HG03095 (cell line): ENCODE data around the gene IKZF2.
A peak's percentile ranks its signal among the peaks of the same experiment; 100 is the strongest.
"Not testable (repeated sequence)": the region's sequence is repeated elsewhere in the genome, so short reads cannot be mapped to it uniquely, and the experiment has no call there.

Experiments
- ATAC-seq: cut with Tn5 transposase; IDR thresholded peaks from one replicate; pipeline ENCODE4 v1.9.1; 2021; ENCODE audit warnings: moderate library complexity; ENCODE audit not compliant: unreplicated experiment

The IKZF2 gene

DNA sequence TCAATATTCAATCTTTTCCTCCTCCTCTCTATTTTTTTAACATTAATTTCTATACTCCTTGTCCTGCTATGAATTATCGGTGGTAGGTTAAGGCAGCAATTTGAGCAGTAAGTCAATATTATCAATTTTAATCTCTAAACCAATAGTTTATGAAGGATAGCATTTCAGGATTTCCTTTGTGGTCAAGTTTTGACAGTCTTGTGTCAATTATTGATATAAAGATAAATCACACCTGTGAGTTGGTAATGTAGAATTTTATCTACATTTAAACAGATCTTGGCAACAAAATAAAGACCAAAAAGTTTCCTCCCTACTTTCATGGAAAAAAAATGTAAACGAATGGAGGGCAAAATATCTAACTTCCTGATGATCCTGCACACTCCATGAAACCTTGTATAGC, 87.3 kb downstream of the IKZF2 start:
- no peak for ATAC-seq

DNA sequence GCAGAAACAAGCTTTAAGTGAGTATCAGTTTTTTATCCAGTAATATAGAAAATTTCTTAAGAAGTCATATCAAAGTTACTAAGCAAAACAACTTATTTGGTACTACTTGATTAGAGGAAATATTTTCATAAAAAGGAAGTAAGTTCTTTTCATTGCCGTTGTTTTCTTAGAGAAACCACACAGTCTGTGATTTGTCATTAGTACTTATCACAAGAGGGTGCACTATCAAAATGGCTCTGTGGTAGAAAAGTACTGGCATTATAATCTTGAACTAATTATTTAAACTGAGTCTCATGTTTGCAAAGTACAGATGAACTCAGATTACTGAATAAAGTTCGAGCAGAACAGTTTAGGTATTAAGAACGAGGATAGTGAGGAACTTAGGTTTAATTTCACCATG, 93.4 kb downstream of the IKZF2 start:
- ATAC-seq, result no peak

DNA sequence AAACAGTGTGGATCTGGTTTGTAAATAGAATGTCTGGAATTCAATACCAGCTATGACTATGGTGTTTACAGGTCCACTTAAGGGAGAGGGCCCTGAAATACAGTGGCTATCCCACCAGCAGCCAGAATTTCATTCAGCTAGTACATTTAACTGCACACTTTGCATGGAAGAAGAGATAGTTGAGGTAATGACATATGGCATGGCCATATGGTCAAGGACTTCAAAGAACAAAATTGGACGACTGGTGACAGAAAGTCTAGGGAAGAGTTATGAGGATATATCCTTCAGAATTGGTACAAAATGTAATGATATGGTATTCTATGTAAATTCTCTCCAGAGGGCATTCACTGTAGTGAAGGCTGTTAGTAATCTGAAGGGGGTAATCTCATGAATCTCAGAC, 105.0 kb downstream of the IKZF2 start:
- ATAC-seq, result no peak

DNA sequence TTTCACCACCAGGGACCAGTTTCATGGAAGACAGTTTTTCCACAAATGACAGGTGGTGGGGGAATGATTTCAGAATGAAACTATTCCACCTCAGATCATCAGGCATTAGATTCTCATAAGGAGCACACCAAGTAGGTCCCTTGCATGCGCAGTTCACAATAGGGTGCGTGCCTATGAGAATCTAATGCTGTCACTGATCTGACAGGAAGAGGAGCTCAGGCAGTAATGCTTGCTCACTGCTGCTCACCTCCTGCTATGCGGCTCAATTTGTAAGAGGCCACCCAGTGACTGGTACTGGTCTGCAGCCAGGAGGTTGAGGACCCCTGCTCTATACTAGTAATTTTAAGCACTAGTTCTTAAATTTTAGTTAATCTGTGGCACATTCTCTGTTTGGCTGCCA, 107.8 kb downstream of the IKZF2 start:
- ATAC-seq, result no peak

DNA sequence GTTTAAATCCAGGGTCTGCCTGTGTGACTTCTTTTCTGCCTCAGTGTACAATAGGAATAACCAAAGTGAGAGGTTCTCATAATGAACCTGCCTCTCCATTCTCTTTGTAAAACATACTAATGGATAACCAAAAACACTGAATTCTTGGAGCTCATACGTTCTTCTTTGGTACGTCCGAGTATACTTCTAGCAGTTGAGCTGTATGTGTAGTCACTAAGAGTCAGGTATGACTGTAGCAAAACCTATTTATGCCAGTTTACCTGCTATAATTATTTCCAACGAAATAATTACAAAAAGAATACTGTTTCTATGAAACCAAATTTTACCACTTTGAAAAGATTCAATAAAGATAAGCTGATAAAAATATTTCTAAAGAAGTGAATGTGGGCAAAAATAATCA, 109.2 kb downstream of the IKZF2 start:
- no peak for ATAC-seq

DNA sequence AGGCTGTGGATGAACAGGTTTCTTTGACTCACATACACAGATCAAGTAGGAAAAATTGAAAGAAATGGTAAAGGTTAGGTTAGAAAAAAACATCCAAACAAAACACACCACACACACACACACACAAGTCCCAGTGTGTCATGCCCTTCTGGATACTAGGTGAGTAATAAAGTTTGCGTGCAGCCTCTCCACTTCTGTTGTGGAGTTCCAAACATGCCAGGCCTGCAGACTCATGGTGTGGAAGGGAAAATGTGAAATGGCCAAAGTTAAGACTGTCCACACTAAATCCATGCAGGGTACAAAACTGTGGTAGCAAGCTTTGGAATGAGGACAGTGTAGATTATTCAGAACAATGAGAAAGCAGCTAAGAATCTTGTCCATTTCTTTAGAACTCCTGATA, 114.6 kb downstream of the IKZF2 start:
- no peak for ATAC-seq

DNA sequence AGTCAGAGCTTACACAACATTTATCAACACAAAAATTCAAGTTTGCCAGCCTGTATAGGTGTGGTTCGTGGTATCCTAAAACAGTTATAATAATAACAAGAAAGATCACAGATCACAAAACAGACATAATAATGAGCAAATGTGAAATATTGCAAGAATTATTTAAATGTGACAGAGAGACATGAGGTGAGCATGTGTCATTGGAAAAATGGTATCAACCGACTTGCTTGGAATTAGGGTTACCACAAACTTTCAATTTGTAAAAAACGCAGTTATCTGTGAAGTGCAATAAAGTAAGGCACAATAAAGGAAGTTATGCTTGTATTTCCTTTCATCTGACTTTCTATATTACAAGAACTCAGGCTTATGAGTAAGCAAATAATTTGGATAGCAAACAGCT, 116.8 kb downstream of the IKZF2 start:
- ATAC-seq, result no peak

DNA sequence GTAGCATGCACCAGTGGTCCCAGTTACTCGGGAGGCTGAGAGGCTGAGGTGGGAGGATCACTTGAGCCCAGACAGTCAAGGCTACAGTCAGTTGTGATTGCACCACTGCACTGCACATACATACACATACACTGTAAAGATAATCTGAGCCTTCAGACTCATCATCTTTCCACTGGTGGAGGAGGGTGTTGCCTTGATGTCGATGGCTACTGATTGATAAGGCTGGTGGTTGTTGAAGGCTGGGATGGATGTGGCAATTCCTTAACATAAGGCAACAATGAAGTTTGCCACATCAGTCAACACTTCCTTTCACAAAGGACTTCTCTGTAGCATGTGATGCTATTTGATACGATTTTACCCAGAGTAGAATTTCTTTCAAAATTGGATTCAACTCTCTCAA, 118.8 kb downstream of the IKZF2 start:
- no peak for ATAC-seq

DNA sequence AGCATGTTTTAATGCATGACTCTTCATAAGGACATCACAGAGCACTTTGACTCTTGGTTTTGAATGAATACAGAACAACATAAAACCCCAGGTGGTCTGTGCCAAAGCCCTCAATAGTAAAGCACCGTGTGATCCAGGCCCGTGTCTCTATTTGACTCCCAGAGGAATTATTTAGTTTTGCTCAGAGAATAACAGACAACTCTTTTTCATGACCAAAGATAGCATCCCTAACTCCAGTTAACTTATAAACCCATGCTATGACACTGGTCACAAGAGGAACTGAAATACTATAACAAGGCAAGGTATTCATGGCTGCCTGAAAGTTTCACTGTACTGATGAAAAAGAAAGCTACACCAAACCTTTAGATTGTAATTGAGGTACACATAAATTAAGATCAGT, 128.4 kb downstream of the IKZF2 start:
- peak; percentile 67 for ATAC-seq

DNA sequence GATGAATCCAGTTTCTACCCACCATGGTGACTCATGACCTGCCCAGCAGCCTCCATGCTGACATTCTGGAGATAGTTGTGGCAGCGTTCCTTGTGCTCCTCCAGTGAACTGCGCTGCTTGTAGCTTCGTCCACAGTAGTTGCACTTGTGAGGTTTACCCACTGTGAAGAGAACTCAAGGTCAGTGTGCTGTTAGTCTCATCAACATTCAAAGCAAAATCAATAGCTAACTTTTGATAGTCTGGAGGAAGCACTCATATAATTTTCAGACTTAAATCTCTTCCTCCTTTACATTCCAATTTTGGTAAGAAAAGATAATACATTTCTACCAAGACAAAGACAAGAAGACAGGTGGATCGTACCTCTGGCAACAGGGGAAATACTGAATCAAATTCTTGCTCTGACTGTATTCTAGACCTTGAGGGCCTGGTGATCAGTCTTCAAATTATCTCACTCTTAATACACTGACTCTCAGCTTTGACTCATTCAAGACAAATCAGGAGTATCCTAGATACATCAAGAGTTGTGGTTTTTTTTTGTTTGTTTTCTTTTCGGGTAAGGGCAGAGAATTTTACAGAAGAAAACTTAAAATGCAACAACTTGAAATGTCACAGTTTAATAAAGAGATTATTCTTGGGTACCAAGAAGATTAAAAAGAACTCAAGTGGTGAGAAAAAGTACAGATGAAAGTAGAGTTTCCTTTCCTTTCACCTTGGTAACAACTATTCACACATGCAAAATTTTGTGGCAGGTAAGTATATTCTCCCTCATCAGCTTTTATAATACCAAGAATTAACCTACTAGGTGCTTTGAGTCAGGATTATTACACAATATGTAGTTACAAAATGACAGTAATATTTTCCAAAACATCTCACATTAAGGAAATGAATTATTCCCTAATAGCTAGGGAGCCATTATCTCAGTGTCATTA, 129.2 kb downstream of the IKZF2 start:
- ATAC-seq, result peak; percentile 77

DNA sequence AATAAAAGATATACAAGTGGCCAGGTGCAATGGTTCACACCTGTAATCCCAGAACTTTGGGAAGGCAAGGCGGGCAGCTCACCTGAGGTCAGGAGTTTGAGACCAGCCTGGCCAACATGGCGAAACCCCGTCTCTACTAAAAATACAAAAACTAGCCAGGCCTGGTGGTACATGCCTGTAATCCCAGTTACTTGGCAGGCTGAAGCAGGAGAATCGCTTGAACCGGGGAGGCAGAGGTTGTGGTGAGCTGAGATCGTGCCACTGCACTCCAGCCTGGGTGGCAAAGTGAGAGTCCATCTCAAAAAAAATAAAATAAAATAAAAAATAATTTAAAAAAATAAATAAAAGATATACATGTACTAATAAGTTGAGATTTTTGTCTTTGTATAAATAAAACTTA, 130.5 kb downstream of the IKZF2 start:
- not testable (repeated sequence) for ATAC-seq

DNA sequence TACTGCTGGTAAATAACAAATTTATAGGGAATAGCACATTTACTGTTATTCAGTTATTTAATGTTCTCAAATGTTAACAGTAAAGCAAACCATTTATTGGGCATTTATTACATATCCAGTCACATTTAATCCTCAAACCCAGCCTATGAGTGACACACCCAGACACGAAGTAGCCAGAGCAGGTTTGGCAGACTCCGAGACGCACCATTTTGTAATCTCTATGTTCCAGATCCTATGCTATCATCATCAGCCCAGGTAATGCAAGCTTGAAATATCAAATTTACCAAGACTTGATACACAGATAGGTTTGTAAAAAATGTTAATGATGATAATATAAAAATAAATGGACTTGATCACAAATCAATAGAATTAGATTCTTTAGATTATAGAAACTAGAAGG, 131.1 kb downstream of the IKZF2 start:
- no peak for ATAC-seq

DNA sequence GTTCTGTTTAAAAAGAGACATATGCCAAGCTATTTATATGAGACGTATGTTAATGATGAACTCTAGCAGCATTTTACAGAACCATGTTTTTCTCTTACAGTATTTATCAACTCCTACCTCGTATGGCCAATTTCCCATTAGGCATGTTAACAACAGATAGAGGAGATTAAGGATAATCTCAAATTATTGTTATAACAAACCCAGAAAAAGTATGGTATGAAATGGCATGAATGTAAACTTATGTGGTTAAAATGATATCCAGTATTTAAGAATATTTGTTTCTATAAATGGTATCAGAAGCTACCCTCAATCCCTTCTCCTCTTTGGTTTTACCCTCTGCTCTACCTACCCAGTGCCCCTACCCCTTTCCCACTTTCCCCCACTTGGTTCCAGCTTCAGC, 132.0 kb downstream of the IKZF2 start:
- ATAC-seq, result no peak

DNA sequence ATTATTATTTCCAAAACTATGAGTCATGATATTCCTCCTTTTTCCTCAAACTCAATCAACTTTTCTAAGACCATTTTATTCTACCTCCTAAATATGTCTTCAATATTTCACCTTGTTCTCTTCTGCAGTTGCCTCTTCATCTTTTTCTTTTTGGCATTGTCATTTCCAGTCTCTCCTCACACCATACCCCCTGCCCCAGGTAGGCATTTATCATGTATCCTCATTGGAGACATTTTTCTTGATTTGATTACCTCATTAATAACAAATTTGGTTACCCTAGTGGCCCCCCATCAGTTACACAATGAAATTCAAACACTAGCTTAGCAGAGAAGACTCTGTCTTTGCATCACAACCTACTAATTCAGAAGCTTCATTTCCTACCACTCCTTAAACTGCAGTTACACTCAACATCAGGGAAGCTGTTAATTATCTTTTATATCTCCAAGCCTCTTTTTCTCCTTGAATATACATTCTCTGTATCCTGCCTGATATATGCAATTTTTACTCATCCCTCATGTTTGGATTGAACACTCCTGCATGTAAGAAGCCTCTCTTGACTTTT, 133.0 kb downstream of the IKZF2 start:
- no peak for ATAC-seq

DNA sequence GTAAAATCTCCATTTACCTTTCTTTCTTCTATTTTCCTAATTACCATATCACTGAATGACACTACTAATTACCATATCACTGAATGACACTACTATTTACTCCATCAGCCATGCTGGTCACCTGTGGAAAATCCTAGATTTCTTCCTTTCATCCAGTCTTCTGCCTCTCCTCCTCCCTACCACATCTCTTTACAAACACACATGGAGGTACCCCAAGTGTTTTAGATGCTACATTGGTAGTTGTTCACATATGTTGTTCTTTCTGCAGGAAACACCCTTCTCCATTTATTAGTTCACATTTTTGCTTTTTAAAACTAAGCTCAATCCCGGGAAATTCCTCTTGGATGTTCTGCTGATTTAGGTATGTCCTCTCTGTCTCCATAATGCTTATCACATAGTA, 134.0 kb downstream of the IKZF2 start:
- ATAC-seq, result no peak

DNA sequence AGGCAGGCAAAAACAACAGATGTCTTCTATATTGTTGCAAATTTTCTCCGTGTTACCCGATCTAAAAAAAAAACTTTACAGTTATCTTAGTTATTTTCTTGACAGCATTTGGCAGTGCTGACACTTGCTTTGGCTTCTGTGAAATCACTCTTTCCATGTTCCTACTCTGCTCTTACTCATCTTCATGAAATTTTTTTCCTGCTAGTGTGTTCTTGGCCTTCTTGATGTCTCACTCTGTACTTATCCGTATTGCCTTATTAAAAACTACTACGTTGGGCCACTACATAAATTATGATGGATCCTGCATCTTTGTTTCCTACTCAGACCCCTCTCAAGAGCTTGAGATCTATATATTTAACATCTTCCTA, 134.4 kb downstream of the IKZF2 start:
- ATAC-seq, result no peak

DNA sequence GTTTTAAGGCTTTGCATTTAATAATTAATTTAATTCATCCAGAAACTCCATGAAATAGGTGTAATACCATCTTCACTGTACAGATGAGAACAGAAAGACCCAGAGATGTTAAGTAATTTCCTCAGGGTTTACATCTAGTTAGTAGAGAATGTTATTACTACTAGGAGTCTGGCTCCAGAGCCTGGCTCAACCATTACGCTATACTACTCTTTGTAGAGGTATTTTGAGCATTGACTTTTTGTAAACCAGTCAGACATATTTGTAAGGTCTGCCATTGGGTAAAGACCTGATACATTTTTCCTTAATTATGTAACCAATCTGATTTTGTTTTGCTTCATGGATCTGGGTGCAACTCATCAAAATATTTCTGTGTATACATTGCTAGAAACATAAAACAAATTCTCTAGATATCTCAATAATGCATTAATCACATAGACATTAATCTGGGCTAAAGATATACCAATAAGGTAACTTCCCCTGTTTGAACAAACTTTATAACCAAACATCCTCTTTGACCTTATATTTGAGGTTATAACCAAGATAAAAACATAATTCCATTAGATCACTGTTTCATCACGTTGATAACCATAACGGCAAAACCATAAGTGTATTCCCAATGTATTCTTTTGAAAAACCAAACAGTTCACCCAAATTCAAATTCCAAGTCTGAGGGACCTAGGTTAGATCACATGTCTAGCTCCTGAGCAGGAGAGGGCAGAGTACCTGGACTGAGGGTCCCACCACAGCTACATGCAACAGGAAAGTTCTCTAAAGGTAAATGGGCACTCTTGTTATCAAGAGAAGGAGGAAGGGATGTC, 135.0 kb downstream of the IKZF2 start:
- peak; percentile 42 for ATAC-seq

DNA sequence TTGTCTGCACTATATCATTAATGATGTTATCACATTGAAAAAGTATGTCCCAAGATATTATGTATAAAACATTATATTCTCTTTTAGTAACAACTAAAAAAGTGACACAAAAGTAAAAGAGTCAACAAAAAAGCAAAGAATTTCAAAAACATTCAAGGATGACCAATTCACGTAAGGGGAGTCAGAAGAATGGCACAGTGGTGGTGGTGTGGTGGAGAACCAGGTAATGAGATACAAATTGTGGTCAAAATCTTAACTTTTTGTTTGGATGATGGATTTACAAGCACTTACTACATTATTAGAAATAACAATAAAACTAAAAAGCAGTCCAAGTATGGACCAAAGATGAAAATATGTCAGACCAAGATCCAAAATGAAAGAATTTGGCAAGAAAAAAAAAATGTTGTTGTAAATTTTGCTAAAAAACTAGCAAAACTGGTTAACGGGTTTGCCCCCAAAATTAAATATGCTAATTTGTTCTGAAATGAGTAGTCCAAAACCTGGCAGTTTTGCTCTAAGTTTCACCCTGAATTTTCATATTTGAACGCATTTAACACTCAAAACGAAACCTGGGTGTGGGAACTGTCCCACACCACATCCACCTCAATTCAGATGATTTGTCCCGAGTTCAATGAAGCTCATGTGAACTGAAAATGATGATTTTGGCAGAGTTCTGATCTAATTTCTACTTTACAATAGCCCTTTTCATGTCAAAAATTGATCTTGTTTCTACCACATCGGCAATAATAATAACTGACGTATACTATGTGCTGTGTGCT, 135.8 kb downstream of the IKZF2 start:
- ATAC-seq, result peak; percentile 80

DNA sequence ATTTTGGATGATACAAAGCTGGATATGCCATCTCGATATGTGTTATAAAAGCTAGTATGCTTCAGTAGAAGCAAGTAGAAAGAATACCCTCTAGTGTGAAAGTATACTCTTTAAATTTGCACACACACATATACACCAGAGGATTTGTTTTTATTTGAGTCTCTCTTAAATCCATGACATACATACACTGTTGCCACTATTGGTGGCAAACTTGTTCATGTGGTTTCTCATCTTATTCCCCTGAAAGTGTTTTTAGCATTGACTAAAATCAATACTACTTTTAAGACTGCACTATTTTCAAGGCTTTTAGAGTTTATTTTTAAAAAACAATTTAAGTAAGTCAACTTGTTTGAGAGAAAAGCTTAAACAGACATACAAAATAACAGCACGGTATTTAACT, 137.4 kb downstream of the IKZF2 start:
- ATAC-seq, result no peak

DNA sequence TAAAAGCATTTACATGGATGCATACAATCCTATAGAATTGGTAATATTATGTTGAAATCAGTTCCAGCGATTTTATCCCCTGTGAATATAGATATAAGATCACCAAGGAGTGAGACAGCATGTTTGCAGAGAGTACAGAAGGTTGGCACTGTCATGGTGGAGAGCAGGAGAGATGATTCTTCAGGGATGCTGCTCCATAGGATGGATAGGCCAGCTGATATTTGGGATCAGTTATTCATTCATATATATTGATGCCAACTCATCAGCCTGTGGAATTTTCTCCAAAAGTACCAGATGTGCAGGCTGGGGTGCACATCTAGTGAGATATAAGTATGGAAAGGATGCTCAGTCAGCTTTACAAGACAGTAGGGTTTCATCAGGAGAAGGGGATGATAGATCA, 139.9 kb downstream of the IKZF2 start:
- ATAC-seq, result no peak

DNA sequence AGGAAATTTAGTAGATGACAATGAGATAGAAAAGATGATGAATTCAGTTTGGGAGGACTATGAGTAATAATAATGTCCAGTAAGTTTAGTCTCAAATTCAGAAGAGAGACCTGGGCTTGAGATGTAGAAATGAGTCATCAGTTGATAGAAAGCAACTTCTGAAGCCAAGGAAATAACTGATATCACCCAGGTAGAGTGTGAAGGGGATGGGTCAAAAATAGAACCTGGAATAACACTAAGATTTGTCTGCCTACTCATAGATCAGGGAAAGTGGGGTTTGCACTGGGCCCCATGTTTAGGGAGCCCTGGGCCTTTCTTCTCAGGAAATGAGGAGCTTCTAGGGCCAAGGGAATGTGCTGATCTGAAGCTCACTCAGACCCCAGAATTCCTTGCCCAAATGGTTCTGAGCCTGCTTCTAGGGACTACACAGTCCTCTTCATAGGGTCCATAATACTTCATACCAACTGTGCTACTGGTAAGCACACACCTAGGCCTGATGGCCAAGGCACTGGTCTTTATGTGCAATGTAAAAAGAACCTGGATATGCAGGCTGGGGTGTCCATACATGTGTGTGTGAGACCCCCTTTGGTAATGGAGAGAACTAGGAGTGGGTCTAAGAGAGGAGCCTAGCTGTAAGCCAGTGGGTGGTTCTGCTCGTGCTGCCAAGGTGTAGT, 141.2 kb downstream of the IKZF2 start:
- no peak for ATAC-seq
